ENCODE results near the gene FES. TPM values are rescaled to one million over a fixed set of nuclear protein-coding genes. Genes with fewer than 3 reads are reported as not detected.

The FES gene
- total and polyA plus RNA-seq, 10 of the 15 experiments (the other 5 are each of a cell fraction or from before 2014, with no cell fraction given): 0.07 to 23.9 (median 9.9) TPM

DNA sequence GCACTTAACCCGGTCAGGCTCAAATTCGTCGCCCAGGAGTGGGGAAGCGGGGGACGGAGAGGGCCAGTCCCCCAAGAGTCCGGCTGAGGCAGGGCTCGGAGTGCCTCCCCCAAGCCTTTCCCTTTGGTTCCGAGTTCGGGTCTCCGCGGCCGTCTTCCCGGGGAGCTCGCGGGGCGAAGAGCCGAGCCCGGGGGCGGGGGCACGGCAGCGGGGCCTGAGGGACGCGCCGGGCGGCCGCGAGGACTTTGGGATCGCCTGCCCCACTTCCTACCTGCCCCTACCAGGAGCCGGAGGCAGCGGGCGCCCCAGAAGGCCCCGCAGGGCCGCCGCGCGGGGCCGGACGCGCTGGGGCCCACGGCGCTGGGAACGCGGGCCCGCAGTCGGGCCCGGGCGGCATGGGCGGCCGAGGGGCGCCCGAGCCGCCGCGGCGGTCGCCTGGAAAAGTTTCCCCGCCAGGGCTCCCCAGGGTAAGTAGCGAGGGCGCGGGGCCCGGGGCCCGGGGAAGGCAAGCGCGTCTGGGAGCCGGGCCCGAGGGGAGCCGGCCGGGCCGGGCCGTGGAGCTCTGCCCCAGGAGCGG is 13.1 kb upstream of the FES start:
- POLR2A ChIA-PET: interaction anchor here (0.9 to 1.7 kb wide), 3 partner anchors 19 to 61 kb away, joined by 3 to 7 read pairs (median 3); partner anchors contain the start of gene HDDC3
- no TSS peak for BruUV-seq (replicated peaks)
- intact Hi-C loops (cut with micrococcal nuclease; ENCODE audit: unreplicated experiment): loop anchor here (1.0 to 5.0 kb wide), 4 partner anchors 39 to 154 kb away; partner anchors contain the start of gene BLM

DNA sequence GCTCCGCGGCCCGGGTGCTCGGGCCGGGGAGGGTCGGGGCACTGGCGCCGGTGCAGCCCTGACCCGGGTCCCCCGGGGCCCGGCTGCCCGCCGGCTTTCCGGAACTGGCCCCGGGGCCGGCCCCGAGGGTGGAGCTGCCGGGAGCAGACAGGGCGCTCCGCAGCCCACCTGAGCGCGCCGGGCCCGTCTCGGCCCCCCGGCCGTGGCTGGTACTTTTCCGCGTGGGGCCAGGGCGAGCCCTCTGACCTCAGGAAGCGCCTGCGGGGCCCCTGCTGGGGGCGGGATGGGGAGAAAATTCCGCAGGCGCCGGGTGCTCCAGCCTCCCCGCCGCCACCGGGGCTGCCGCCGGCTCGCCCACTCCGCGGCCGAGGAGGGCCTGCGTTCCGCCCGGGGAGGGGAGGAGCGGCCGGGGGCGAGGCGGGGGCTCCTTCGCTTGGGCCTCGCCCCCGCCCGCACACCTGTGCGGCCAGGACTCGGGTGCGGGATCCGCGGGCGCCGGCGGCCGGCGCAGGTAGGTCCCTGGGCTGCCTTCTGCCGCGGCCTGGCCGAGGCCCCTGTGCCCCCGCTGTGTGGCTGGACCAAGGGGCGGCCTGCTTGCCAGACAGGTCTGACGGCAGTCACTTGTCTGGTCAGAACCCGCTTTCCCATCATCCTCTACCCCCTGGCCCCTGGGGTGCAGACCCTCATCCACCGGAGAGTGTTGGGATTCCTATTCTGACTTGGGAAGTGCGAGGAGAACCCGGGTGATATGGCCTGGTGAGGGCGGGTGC is 12.4 kb upstream of the FES start:
- ChIA-PET SMC1A (ENCODE audit: uncharacterized antibody, unreplicated experiment) (interaction anchor here (1.4 to 2.4 kb wide), 3 partner anchors 14 to 57 kb away, joined by 4 to 10 read pairs (median 10); partner anchors contain the start of gene FES), CTCF (interaction anchor here (2.0 to 2.2 kb wide), 2 partner anchors 14 to 60 kb away, joined by 10 read pairs; partner anchors contain the start of gene HDDC3), POLR2A (interaction anchor here (0.6 to 1.7 kb wide), 3 partner anchors 19 to 168 kb away, joined by 3 to 7 read pairs (median 4); partner anchors contain the start of gene HDDC3), RAD21 (ENCODE audit: unreplicated experiment) (interaction anchor here (0.5 to 2.8 kb wide), 6 partner anchors 14 to 163 kb away, joined by 3 to 11 read pairs (median 4); no protein-coding TSS in a partner anchor)
- H2AFZ ChIP-seq (ENCODE audit: control insufficient read depth, low read depth, low read length): peak overlapping the region; percentile 64
- H3K9ac ChIP-seq (ENCODE audit: control insufficient read depth, insufficient read depth, low read length): peak overlapping the region; percentile 93
- peak overlapping the region; percentile 80 for H3K4me3 ChIP-seq
- peaks cover 29% of the 10 kb centered on the region for H3K79me2 ChIP-seq (ENCODE audit: control insufficient read depth, insufficient read depth, low read length)
- ATAC-seq (peak; percentile 31), FAIRE-seq (no peak), DNase-seq (ENCODE audit: low read depth, low spot score) (no peak)
- H4K20me1 ChIP-seq (ENCODE audit: control insufficient read depth, insufficient read depth): peaks cover 4% of the 10 kb centered on the region; the same call in 1 of the 2 replicates
- peak overlapping the region; percentile 98 for H3K4me2 ChIP-seq (ENCODE audit: control insufficient read depth, insufficient read depth)
- H3K27ac ChIP-seq (ENCODE audit: control insufficient read depth, insufficient read depth): peak overlapping the region; percentile 79
- no peaks in the 10 kb centered on the region for H3K9me3 ChIP-seq (replicated peaks; ENCODE audit: control insufficient read depth, insufficient read depth, low read length)
- intact Hi-C loops (cut with micrococcal nuclease; ENCODE audit: unreplicated experiment) (loop anchor here (1.0 to 5.0 kb wide), 4 partner anchors 40 to 155 kb away; partner anchors contain the start of gene BLM), in situ Hi-C loops (cut with MboI) (no loop called here)
- WGBS (ENCODE audit: insufficient coverage, insufficient replicate concordance, low lambda C conversion rate, missing lambda C conversion rate): 1% methylated on average over 40 of the region's 77 CpGs
- no TSS peak for BruUV-seq (replicated peaks)
- peaks cover 5 to 9% of the 10 kb centered on the region in 2 experiments; a peak in 3 of 4 replicates for H3K36me3 ChIP-seq (ENCODE audit: control insufficient read depth in 2 of 2, insufficient read depth in 2 of 2, low read length in 1 of 2)
- peaks cover 28% of the 10 kb centered on the region for H3K4me1 ChIP-seq (ENCODE audit: control insufficient read depth, insufficient read depth, low read length)
- no peaks in the 10 kb centered on the region for H3K27me3 ChIP-seq (replicated peaks in 1 of 2; ENCODE audit: control insufficient read depth in 2 of 2, insufficient read depth in 2 of 2, low read length in 1 of 2)
- no peak for TF ChIP-seq ETV6 (conservative IDR thresholded peaks at IDR 0.05 in 1 of 2, IDR thresholded peaks at IDR 0.05 in 1 of 2; ENCODE audit: borderline replicate concordance in 1 of 2, low read depth in 1 of 2)
- TF ChIP-seq, protein P1, sequence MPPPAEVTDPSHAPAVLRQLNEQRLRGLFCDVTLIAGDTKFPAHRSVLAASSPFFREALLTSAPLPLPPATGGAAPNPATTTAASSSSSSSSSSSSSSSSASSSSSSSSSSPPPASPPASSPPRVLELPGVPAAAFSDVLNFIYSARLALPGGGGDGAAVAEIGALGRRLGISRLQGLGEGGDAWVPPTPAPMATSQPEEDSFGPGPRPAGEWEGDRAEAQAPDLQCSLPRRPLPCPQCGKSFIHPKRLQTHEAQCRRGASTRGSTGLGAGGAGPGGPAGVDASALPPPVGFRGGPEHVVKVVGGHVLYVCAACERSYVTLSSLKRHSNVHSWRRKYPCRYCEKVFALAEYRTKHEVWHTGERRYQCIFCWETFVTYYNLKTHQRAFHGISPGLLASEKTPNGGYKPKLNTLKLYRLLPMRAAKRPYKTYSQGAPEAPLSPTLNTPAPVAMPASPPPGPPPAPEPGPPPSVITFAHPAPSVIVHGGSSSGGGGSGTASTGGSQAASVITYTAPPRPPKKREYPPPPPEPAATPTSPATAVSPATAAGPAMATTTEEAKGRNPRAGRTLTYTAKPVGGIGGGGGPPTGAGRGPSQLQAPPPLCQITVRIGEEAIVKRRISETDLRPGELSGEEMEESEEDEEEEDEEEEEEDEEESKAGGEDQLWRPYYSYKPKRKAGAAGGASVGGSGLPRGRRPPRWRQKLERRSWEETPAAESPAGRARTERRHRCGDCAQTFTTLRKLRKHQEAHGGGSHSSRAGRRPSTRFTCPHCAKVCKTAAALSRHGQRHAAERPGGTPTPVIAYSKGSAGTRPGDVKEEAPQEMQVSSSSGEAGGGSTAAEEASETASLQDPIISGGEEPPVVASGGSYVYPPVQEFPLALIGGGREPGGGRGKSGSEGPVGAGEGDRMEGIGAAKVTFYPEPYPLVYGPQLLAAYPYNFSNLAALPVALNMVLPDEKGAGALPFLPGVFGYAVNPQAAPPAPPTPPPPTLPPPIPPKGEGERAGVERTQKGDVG (CRISPR knock-in tag; IDR thresholded peaks at IDR 0.05): no peak
- no peak for TF ChIP-seq YBX1 (IDR thresholded peaks at IDR 0.05)
- TF ChIP-seq MEF2A (IDR thresholded peaks at IDR 0.05; ENCODE audit: insufficient read depth, low read depth, low read length): no peak
- TF ChIP-seq CHD1 (IDR thresholded peaks at IDR 0.05; ENCODE audit: low read depth, low read length): no peak
- no peak for TF ChIP-seq ATF7 (IDR thresholded peaks at IDR 0.05; ENCODE audit: low read depth)
- TF ChIP-seq FOS (IDR thresholded peaks at IDR 0.05; ENCODE audit: borderline replicate concordance, extremely low read depth, insufficient read length): no peak
- no peak for TF ChIP-seq NFYB (IDR thresholded peaks at IDR 0.05; ENCODE audit: insufficient read depth, low read depth, low read length)
- peak; percentile 75 for TF ChIP-seq NR2F1 (conservative IDR thresholded peaks at IDR 0.05)

More for the DNA sequence above, 13.1 kb upstream of the FES start:
- Histone ChIP-seq H2AFZ (ENCODE audit: control insufficient read depth, low read depth, low read length) (peak overlapping the region; percentile 61), H3K4me2 (ENCODE audit: control insufficient read depth, insufficient read depth) (peak overlapping the region; percentile 98), H3K4me3 (peak overlapping the region; percentile 94), H3K79me2 (ENCODE audit: control insufficient read depth, insufficient read depth, low read length) (peaks cover 29% of the 10 kb centered on the region), H4K20me1 (ENCODE audit: control insufficient read depth, insufficient read depth) (peaks cover 4% of the 10 kb centered on the region; the same call in 1 of the 2 replicates), H3K9me3 (replicated peaks; ENCODE audit: control insufficient read depth, insufficient read depth, low read length) (no peaks in the 10 kb centered on the region), H3K9ac (ENCODE audit: control insufficient read depth, insufficient read depth, low read length) (peak overlapping the region; percentile 93), H3K36me3 (ENCODE audit: control insufficient read depth in 2 of 2, insufficient read depth in 2 of 2, low read length in 1 of 2) (peaks cover 0 to 5% of the 10 kb centered on the region in 2 experiments; a peak in 3 of 4 replicates), H3K27ac (ENCODE audit: control insufficient read depth, insufficient read depth) (peak overlapping the region; percentile 79), H3K4me1 (ENCODE audit: control insufficient read depth, insufficient read depth, low read length) (peaks cover 28% of the 10 kb centered on the region), H3K27me3 (replicated peaks in 1 of 2; ENCODE audit: control insufficient read depth in 2 of 2, insufficient read depth in 2 of 2, low read length in 1 of 2) (no peaks in the 10 kb centered on the region)
- FAIRE-seq (no peak), DNase-seq (ENCODE audit: low read depth, low spot score) (no peak), ATAC-seq (peak; percentile 23)
- RAD21 ChIA-PET (ENCODE audit: unreplicated experiment): interaction anchor here (0.5 to 2.8 kb wide), 8 partner anchors 15 to 163 kb away, joined by 3 to 11 read pairs (median 4); no protein-coding TSS in a partner anchor
- CTCF ChIA-PET: interaction anchor here (1.0 to 2.2 kb wide), 3 partner anchors 14 to 61 kb away, joined by 4 to 10 read pairs (median 10); partner anchors contain the start of gene HDDC3
- WGBS (ENCODE audit: insufficient coverage, insufficient replicate concordance, low lambda C conversion rate, missing lambda C conversion rate): 1% methylated on average over 48 of the region's 71 CpGs
- in situ Hi-C loops (cut with MboI): no loop called here
- SMC1A ChIA-PET (ENCODE audit: uncharacterized antibody, unreplicated experiment): interaction anchor here (1.0 to 2.4 kb wide), 8 partner anchors 13 to 223 kb away, joined by 3 to 10 read pairs (median 4); partner anchors contain the start of gene FES
- TF ChIP-seq IKZF1 (conservative IDR thresholded peaks at IDR 0.05) (peak; percentile 39; the same call in 1 of the 2 replicates), SPI1 (IDR thresholded peaks at IDR 0.05; ENCODE audit: borderline replicate concordance, insufficient read depth, low read depth, low read length) (no peak)

All from GM12878 (cell line).